ENCODE data around the gene WNT7A.

Gene WNT7A

DNA sequence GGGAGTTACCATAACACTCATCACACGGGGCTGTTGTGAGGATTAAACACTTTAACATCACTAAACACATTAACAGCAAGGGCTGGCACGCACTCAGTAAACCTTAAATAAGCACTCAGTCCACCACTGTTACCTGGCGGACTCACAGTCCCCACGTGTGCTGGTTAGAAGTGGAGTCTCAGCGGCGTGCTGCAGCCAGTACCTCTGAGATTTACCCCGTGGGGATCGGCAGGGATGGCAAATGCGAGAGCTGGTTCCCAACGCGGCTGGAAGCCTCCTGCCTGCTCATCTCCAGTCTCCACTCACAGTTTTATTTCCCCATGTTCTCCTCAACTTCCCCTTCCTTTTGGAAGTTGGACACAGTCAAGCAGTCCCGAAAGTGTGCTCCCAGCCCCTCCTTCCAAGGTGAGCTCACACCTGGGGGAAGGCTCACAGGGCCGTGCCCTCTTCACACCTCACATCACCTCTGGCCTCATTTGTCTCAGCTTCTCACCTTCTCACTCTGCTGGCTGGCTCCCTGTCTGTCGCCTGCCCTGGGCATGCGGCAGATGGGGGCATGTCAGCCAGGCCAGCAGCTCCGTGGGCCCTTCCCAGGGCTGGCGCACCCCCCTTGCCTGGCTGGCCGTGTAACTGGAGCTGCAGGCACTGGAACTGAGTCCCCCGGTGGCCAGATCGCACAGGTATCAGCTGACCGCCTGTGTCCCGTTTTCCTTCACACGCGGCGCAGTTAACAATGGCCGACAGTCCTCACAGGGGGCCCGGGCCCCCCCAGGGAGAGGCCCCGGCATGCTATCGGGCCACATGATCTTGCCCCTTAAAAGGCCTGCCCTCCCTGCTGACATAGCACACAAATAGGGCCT, 87.1 kb downstream of the WNT7A start:
- no peak overlapping the region for H3K4me3 ChIP-seq (ENCODE audit: control insufficient read depth, low read depth, low read length)
- DNase-seq (ENCODE audit: low read depth), result no peak
- TF ChIP-seq, protein P1, sequence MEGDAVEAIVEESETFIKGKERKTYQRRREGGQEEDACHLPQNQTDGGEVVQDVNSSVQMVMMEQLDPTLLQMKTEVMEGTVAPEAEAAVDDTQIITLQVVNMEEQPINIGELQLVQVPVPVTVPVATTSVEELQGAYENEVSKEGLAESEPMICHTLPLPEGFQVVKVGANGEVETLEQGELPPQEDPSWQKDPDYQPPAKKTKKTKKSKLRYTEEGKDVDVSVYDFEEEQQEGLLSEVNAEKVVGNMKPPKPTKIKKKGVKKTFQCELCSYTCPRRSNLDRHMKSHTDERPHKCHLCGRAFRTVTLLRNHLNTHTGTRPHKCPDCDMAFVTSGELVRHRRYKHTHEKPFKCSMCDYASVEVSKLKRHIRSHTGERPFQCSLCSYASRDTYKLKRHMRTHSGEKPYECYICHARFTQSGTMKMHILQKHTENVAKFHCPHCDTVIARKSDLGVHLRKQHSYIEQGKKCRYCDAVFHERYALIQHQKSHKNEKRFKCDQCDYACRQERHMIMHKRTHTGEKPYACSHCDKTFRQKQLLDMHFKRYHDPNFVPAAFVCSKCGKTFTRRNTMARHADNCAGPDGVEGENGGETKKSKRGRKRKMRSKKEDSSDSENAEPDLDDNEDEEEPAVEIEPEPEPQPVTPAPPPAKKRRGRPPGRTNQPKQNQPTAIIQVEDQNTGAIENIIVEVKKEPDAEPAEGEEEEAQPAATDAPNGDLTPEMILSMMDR (IDR thresholded peaks at IDR 0.05; ENCODE audit: control insufficient read depth, insufficient read depth, low read depth, low read length, missing control alignments), result no peak

DNA sequence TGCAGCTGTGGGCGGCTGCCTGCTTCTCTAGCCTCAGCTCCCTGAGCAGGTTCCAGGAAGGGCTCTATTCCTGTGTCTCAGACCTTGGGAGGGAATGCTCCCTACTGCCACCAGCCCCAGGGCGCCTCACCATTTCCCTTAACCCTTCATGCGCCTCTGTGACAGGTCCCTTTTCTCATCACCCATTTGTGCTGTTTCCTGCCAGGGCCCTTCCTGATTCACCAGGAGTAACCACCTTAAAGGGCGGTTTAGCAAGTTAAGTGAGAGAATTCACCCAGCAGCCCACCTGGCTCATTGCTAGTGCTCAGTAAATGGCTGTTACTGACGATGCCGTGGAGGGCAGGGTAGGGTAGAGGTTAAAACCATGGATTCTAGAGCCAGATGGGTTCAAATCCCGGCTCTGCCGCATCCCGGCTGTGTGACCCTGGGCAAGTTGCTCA, 87.8 kb downstream of the WNT7A start:
- DNase-seq (ENCODE audit: low read depth), result no peak
- TF ChIP-seq, protein P1 (IDR thresholded peaks at IDR 0.05; ENCODE audit: control insufficient read depth, insufficient read depth, low read depth, low read length, missing control alignments), result no peak
- H3K4me3 ChIP-seq (ENCODE audit: control insufficient read depth, low read depth, low read length), result no peak overlapping the region

DNA sequence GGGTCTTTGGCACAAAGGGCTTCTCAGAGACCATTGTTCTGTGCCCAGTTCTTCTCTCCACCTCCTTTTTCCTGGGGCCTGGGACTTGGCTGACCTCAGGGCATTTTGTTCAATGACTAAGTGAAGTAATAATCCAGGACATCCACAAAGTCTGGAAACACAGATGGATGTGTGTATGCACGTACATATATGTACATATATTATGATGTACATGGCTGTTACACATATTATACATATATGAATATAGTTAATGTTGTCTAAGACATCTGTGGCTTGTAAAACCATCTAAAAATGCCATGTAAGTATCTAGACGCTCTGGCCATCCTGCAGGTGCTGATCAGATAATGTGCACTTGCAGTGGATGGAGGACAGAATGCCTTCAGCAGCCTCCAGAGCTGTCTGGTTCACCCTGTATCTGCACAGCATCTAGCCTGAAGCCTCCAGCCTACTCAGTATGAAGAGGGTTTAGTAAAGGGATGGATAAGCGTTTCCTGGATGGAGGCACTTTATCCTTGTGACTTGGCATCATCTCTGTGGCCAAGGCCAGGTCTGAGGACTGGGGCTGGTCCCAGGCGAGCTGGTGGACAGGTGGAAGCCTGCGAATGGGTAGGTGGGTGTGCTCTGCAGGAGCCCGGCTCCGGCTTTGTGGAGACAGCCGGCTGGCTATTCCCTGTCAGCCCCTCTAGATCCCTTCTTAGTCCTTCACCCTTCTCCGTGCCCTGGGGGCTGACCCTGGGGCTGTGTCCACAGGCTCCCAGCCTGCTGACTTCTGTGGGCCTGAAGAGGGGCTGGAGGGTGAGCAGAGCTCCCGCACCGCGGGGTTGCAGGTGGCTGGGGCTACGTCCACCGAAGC, 88.4 kb downstream of the WNT7A start:
- H3K4me3 ChIP-seq (ENCODE audit: control insufficient read depth, low read depth, low read length), result no peak overlapping the region
- DNase-seq (ENCODE audit: low read depth), result no peak
- TF ChIP-seq, protein P1 (IDR thresholded peaks at IDR 0.05; ENCODE audit: control insufficient read depth, insufficient read depth, low read depth, low read length, missing control alignments), result no peak

DNA sequence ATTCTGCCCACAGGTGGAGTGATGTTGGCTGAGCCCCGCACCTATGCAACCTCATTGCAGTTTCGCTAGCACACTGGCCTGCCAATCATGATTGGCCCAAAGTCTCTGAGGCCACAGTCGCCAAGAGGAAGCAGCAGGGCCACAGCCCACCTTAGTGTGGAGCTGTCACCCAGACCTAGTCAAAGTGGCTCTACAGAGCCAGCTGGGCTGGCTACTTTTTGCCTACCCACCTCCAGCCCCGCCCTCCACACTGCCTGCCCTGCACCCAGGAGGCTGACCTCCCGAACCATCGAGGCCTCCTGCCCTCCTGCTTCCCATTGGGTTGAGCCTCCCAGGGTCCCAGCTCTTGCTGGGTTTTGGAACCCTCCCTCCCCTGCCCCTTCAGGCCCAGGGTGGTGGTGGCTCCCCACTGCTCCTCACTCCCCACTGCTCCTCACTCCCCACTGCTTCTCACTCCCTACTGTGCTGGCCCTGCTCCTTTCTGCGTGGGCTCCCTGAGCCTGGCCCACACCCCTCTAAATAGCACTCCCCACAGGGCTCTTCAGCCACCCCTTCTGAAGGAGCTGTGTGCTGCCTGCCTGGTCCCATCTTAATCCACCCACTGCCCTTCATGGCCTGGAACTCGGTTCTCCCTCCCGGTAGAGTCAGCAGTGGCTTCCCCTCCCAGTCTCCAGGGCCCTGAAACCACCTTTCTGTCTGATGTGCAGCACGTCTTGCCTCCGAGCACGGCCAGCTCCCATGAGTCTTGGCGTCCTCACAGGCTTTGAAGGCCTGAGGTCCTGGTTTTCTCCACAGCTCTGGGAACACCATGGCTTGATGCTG, 89.3 kb downstream of the WNT7A start:
- H3K4me3 ChIP-seq (ENCODE audit: control insufficient read depth, low read depth, low read length), result no peak overlapping the region
- TF ChIP-seq, protein P1 (IDR thresholded peaks at IDR 0.05; ENCODE audit: control insufficient read depth, insufficient read depth, low read depth, low read length, missing control alignments), result no peak
- no peak for DNase-seq (ENCODE audit: low read depth)

DNA sequence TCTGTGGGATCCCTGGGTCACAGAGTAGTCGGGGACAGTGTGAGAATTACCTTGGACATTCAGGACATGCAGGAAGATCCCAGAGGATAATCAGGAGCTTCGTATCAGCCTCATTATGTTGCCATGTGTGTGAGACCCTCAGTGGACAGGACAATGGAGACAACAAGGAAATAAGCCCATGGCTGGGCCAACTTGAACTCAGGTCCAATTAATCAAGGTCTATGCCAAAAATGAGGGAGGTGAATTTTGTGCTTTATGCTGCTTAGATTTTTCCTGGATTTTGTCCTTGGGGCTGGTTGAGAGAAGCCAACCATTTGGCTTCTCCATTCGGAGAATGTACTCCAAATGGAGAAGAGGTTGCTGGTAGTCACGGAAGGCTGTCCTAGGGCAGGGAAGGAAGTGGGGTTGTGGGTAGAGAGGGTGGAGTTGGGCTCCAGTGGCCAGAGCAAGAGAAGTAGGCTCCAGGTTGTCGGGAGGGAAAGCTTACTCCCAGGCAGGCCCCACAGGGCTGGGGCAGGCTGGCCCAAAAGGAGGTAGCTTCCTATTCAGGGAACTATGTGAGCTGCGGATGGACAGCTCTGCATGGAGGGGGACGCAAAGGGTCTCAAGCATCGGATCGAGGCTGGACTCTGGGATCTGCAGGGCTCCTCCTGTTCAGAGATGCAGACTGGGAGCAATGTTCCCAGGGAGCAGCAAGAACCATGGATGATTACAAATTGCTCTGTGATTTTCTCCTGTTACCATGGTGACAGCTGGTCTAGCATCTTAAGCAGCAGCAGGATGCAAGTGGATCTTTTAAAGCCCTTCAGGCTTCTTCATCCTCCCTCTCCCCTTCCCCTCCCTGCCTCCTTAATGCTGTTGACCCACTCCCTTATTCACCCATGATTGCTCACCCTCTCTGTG, 91.1 kb downstream of the WNT7A start:
- DNase-seq (ENCODE audit: low read depth), result no peak
- H3K4me3 ChIP-seq (ENCODE audit: control insufficient read depth, low read depth, low read length), result no peak overlapping the region
- TF ChIP-seq, protein P1 (IDR thresholded peaks at IDR 0.05; ENCODE audit: control insufficient read depth, insufficient read depth, low read depth, low read length, missing control alignments), result no peak
